Fibroblast of skin of right biceps (primary cell): ENCODE data around the gene FIGNL2.

Experiments used
- DNase-seq: peaks from one replicate; pipeline ENCODE4 v3.0.0-alpha.2; 2013

Gene FIGNL2

DNA sequence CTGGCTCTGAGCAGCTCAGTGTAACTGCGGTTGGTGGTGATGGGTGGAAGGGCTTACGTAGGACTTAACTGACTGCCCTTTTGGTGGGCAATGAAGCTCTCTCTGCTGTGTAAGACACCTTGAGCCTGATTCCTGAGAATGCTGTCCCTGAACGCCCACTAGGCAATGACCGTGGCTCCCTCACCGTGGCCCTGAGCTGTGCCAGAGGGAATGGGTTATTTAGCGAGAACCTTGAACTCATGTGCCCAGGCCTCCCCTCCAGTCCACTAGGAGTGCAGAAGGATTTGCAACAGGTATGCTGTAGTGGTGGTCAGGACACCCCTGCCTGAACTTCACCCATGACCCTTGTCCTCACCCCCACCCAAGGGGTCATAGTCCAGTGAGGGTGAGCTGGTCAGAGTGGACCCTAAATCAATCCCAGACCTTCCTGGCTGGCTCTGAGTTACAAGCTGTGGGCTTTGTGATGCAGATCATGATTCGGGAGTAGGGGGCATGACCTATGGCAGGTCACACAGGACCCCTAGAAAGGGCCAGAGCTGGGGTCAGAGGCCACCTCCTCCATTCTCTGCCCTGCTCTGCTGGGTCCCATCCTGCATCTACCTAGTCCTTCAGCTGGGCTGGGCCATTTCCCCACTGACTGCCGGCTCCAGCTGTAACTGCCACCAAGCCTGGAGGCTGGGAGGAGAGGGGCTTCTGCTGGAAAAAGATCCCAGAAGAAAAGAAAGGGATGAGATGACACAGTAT is 24.9 kb upstream of the FIGNL2 start:
- DNase-seq: no peak

DNA sequence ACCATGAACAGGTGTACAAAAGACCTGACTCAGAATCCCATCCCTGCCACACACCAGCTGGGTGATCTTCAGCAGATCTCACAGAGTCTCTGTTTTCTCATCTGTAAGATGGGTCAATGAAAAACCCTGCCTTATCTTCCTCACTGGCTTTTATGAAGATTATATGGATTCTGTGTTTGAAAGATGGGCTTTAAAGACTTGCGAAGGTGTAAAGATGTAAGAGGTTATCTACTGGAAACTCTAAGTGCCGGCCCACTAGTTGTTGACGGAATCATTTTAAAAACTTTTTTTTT is 24.1 kb upstream of the FIGNL2 start:
- DNase-seq: no peak

DNA sequence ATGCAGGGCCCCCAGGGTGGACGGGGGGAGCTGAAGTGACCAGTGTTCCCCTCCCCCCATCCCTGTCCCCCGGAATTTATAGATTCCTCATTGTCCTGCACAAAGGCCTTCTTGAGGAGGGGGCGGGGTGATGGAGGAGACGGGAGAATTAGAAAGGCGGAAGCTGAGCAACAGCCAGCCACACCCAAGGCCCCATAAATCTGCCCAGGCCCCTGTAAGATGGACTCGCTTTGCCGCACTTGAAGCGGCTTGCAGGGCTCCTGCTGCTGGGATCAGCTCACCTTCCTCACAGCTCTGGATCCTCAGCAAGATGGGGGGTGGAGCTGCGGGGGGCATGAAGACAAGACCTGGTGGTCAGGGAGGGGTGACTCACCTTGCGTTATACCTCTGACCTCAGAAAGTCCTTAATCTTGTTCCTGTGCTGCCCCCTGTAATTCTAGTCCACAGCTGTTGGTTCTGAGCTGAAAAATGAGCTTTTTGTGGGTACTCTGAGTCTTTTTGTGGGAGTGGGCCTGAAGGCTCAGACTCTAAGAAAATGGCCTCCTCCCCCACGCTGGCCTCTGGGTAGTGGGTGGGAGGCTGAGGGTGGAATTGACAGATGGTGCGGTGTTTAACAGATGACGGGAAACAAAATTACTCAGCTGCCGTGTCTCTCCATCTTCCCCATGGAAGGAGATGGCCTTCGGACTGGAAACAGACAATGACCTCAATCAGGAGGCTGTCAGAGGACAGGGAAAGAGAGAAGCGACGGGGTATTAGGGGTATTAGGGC is 23.6 kb upstream of the FIGNL2 start:
- DNase-seq: no peak

DNA sequence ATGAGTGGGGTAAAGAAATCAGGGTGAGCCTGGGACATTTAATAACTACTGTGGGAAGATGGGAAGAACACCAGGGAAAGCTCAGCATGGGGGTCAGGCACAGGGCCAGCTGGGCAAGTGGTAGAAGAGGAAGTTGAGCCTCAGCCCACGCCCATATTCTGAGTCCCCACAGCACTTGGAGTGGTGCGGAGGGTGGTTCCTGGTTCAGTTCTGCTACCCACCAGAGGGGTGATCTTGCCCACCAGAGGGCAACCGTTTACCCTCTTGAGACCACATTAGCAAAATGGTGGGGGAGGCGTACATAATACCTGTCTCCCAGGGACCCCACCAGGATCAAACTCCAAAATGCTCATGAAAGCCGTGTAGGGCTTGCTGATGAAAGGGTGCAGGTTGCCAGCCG is 22.6 kb upstream of the FIGNL2 start:
- no peak for DNase-seq

DNA sequence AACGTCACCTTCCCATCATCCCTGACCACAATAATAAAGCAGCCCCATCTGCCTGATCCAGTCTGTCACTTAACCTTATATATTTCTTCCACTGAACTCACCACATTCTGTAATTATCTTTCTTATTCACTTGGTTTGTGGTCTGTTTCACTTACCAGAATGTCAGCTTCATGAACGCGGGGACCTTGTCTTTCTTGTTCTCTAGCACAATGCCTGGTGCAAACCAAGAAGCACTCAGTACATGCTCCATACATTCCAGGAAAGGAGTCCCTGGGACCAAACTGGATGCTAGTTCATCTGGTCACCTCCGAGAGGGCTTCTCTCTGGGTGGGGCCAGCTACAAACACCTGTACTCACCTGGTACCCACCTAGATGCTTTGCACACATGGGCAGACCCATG is 22.0 kb upstream of the FIGNL2 start:
- no peak for DNase-seq

DNA sequence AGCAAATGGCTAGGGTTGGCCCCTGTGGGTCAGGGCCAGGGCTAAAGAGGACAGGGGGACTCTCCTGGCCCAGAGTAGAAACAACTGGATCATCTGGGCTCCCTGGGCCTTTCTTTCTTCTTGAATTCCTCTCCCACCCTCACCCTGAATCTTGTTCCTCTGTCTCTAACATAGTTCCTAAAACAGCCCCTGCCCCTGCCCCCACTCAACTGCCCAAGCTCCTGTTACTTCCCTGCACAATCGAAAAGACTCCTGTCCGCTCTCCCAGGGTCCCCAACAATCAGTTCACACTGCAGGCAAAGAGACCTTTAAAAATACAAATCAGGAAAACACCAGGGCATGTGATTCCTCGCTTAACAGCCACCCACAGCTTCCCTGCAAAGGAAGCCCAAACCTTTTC is 21.4 kb upstream of the FIGNL2 start:
- DNase-seq: no peak

DNA sequence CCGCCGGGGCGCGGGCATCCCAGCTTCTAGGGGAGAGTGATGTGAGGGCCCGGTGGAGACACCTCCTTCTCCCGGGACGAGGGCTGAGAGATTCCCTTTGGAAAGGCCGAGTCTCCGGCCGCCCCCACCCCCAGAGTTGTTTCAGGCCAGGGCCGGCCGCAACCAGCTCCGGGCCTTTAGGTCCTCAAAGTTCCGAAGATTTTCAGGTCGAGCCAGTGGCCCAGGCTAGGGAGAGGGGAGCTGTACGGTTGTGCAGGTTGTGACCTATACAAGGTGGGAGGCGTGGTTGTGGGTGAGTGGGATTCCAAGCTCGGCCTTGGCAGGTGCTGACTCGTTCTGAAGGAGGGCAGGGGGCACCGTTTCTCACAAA is 21.0 kb upstream of the FIGNL2 start:
- no peak for DNase-seq

DNA sequence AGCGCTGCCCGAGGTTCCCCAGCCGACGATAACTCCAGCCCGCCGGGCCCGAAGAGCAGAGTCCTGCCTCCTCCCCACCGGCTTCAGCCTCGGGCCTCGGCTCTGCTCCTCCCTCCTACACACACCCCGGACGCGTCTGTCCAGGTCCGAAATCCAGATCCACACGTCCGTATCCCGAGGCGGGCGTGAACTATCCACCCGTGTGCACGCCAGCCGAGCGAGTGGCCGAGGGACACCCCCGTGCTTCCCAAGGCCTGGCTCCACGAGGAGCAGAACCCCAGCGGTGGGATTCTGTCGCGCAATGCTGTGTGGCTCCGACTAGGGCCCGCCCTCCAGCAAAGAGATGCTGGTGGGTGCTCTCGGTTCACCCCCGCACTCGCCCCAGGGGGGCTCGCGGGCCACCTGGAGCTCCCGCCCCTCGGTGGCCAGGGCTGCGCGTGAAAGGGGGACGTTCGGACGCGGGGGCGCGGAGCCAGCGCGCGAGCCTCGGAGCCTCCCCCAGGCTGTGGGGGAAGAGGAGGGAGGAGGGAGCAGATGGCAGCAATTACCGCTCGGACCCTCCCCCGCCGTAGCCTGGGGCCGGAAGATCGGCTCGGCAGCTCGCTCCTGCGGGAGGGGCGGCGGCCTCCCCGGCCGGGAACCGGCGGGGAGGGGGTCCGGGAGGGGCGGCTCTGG is 20.4 kb upstream of the FIGNL2 start:
- peak; percentile 35 for DNase-seq

DNA sequence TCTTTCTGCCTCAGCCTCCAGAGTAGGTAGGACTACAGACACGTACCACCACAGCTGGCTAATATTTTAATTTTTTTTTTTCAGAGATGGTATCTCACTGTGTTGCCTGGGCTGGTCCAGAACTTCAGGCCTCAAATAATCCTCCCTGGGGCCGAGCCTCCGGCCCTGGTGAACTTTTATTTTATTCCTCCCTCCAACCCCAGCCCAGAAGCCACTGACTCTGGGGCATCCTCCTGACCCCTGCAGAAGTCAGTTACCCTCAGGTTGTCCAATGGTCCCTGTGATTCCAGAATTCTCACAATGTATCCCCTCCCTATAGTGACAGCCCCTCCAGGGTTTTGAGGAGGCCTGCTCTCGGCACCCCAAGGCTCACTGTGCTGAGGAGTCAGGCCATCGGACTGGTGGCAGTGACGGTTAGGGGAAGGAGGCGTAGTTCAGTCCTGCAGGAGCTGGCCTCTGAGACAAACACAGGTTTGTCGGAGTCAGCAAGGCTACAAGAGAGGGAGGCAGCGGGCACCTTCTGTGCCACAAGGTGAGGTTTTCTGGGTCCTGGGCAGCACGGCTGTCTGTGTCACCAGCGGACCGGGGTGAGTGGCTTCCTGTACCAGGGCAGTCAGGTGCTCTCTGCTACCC is 19.4 kb upstream of the FIGNL2 start:
- no peak for DNase-seq

DNA sequence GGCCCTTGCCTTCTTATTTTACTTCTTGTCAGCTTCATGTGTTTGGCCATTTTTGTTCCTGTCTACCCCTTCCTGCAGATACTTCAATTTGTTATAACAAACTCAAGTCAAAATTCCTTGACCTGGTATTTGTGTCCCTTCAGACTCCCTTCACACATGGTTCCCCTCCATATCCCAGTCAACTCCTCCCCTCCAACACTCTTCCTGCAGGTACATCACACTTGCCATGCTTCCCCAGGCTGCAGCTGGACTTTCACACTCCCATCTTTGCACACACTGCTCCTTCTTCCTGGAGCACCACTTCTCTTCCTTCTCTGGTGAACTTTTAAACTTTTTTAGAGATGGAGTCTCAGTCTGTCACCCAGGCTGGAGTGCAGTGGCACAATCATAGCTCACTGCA is 18.9 kb upstream of the FIGNL2 start:
- no peak for DNase-seq

DNA sequence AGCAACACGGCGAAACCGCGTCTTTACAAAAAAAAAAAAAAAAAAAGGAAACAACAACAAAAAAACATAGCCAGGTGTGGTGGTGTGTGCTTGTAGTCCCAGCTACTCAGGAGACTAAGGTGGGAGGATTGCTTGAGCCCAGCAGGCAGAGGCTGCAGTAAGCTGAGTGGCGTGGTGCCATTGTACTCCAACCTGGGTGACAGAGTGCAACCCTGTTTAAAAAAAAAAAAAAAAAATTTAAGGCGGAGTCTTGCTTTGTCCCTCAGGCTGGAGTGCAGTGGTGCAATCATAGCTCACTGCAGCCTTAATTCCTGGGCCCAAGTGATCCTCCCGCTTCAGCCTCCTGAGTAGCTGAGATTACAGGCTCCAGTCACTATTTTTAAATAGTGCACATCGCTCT is 18.2 kb upstream of the FIGNL2 start:
- DNase-seq: no peak

DNA sequence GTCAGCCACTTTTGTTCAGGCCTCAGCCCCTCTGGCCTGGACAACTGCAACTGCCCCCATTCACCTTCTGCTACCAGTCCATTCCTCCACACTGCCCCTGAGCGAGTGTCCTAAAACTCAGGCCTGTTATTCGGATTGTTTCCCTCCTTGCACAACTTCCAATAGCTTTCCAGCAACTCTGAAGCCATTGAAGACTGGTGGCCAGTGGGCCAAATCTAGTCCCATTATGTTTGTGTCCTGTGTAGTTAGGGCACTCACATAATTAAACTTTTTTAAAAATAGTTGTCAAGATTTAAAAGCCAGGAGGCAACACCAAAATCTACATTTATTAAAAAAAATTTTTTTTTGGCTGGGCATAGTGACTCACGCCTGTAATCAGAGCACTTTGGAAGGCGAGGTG is 17.8 kb upstream of the FIGNL2 start:
- DNase-seq: no peak

DNA sequence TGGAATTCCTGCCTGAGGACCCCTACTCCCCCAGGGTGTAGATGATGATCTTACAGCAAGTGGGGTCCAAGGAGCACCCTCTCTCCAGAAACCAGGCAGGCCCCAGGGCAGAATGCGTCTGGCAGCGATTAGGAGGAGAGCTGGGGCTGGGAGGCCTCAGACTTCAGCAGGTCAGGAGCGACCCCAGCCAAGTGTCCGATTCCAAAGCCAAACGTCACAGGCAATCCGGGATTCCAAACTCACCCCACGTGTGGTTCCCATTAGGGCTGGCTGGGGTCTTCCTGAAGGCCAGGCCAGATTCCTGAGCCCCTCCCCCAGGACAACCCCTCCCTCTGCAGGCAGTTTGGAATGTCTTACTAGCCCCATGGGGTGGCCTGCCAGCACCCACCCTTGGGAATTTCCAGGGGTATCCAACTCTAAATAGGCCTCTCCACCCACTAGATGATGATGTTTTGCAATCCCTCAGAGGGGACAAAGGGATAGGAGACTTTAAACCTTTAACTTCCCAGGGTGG is 17.3 kb upstream of the FIGNL2 start:
- no peak for DNase-seq

DNA sequence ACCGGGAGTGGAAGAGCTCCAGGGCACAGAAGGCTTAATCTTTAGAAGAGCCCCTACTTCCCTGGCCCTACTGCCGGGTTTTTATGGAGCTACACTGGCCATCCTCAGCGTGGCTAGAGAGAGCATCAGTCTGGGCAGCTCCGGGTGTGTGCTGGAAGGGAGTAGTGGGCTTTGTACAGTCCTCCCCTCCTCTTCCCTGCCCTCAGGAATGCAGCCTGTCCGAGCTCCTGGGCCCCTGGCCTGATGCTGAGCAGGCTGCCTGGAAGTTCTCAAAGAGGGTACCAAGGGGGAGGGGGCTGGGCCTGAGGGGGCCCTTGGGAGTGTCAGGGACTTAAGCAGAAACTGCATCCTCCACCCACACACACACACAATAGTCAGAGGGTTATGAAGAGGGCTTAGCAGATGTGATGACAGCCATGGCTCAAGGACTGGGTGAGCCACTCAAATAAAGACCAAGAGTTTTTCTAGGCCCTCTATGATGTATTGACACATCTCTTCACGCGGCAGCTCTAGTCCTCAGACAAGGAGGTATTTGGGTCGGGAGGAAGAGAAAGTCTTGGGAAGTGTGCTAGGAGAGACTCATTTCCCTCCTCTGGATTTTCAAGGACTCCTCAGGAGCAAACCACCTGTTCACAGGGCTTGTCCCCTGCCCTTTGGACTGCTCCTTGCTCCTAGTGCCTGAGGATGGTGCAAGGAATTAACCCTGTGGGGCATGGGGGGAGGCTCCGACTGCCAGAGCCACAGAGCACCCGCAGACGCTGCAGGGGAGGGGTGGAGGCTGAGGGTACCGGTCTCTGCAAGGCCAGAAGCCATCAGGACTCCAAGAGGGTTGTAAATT is 16.5 kb upstream of the FIGNL2 start:
- DNase-seq: peak; percentile 25

DNA sequence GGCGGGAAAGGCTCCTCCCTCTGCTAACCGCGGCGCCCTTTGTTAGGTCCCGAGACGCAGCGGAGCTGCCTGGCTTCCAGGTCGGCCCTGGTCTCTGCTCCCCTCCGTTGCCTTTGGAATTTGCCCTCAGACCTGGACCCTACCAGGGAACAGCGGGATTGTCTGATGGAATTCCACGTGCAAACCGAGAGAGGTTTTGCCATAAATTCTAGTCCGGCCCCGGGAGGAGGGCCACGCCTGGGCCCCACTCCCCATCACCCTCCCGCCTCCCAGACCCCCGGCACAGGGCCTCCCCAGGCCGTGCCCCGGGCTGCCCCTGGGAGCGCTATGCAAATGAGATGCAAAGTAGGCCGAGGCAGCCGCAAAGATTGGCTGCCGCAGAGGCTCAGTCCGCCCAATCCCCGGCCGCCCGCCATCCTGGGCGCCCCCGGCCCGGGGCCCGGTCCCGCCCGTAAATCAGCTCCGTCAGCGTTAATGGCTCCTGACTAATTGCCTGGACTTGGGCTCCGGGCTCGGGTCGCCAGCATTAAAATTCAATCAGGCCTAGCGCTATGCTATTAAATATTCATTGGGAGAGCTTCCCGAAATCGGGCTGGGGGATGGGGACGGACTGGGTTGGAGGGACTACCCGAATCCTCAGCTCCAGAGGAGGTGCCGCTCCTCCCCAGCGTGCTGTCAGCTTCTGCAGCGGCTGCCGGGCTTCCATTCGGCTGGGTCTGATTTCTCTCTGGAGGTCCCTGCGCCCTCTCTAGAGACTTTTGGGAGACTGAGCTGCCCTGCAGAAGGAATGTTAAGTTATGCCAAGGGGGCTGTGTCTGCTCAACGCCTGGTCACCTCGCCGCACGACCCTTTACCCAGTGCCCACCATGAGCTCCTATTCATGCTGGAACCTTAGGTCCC is 15.7 kb upstream of the FIGNL2 start:
- peak; percentile 44 for DNase-seq

DNA sequence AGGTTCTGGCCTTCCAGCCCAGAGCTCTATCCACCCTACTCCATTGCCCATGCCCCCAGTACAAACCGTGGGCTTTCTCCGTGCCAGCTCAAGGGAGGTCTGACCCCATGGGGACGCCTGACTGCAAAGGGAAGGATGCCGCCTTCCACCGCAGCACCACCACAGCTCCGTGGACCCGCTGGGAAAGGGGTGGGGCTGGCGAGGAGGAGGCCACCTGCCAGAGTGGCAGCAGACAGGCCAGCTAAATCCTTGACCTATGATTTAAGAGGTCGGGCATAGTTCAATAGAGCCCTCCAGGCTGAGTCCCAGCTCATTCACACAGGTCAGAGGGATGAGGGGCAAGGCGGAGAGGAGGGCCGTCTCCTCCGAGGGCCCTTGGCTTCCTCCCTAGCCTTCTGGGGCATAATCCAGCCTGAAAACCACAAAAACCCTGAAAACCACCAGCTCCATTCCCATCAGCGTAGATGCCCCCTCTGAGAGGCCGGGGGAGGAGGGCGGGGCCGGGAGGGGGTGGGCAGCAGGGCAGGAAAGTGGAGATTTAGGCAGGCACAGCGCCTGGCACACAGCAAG is 14.9 kb upstream of the FIGNL2 start:
- DNase-seq: peak; percentile 8

DNA sequence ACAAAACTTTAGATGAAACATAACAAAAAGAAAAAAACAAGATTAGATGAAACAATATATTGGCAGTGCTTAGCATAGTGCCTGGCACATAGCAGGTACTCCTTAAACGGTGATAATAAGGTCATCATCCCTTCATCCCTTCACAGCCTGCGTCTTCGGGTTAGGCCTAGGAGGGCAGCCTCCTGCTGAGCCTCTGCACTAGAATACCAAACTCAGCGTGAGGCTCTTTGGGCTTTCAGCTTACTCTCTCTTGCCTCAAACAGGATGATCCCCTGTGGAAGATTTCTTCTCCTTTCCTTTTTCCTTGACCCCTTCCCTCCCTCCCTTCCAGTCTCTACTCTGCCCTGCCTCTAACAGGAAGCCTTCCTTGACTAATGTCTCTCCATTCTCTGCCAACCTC is 14.4 kb upstream of the FIGNL2 start:
- no peak for DNase-seq

DNA sequence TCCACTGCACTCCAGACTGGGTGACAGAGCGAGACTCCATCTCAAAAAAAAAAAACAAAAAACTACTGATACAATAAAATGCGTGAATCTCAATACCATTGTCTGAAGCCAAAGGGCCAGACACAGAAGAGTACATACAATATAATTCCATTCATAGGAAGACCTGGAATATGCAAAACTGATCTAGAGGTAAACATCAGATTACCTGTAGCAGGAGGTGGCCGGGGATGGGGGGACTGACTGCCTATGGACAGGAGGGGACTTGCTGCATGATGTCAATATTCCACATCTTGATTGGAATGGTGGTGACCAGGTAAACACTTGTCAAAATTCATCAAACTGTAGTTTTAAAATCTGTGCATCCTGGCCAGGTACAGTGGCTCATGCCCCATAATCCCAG is 12.5 kb upstream of the FIGNL2 start:
- no peak for DNase-seq

DNA sequence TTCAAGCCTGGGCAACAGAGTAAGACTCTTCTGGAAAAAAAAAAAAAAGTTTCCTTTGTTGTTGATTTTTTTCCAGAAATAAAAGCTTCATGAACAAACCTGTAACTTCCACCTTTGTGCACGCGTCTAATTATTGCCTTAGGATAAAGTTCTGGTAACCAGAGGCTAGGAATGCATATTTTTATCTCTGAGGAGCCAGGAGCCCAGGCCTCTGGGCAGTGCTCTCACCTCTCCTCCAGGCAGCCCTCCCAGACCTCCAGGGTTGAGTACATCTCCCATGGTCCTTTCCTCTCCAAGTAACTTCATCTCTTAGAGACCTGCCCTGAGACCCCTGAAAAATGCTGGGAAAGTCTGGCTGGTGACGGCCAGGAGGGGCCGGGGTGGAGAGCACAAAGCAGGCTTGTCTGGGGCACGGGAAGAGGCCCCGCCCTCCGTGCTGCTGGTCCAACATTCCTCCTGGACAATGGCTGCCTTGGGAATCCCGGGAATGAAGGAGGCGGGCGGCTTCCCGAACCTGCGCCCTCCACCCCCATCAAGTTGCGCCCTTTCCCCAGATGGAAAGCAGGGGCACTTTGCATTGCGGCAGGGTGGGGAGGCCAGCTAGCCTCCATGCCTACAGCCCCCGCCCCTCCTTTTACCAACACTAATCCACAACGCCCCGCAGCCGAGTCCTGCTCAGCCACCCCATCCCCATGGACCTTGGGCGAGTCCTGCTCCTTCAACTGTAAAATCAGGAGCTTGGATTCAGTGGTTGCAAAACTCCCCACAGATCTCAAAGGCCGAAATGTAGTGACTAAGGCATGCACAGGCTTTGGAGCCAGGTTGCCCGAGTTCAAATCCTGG is 7.3 kb upstream of the FIGNL2 start:
- peak; percentile 54 for DNase-seq

DNA sequence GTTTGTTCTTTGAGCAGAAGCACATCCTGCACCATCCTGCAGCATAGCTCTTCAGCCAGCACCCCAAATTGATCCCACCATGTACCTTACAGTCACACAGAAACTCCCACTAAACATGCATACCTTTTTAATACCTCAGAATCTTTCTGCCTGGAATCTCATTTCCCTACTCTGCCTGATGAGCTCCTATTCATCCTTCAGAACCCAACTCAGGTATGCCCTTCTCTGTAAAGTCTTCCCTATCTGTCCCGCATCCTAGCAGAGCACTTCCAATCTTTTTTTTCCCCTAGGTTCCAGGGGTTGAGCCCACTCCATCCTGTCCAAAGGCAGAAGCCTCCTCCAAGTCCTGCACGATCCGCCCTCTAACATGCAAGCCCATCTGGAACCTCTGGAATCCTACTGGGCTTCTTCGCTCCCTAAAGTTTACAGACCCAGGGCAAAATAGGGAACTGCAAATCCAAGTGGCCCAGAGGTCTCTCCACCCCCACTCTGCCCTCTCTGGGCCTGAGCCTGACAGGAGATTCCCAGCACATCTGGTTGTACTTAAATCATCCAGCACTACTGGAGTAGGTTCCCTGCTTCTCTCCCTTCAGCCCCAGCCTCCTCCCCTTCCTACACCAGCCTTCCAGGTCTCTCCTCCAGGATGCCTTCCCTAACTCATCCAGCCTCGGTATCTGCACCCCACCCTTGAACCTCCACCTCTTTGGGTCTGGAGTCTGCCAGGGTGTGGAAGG is 4.1 kb upstream of the FIGNL2 start:
- no peak for DNase-seq
